Kidney (tissue), 14 donors: ENCODE measurements around the gene ETFRF1. TPM values are rescaled to one million over a fixed set of nuclear protein-coding genes. Genes with fewer than 3 reads are reported as not detected.

Experiments
- DNase-seq, 5 donors: peaks; one replicate each; pipeline ENCODE4 v3.0.0-alpha.2; 2013 to 2020
- FAIRE-seq: peaks from 2 replicates; lab custom pipeline; 2012; peaks lifted over from hg19 to GRCh38; lab: Jason Lieb, UNC
- H3K27ac ChIP-seq, 2 donors: one replicate each; pipeline ENCODE4 v1.7.0; 2013; ENCODE audit warnings: low read depth in 2 of 2, low read length in 2 of 2, inconsistent platforms in 1 of 2
- H3K27me3 ChIP-seq: one replicate; pipeline ENCODE4 v1.7.1; 2013; ENCODE audit warnings: low read length, inconsistent platforms; ENCODE audit not compliant: control insufficient read depth, insufficient read depth
- H3K36me3 ChIP-seq, 3 donors: one replicate each; pipeline versions ENCODE4 v1.7.0 to v1.7.1; 2013; ENCODE audit warnings: low read length in 3 of 3, control low read depth in 1 of 3, inconsistent platforms in 1 of 3; ENCODE audit not compliant: insufficient read depth in 3 of 3, control insufficient read depth in 2 of 3
- H3K4me1 ChIP-seq, 3 donors: one replicate each; pipeline versions ENCODE4 v1.7.0 to v1.7.1; 2013; ENCODE audit warnings: low read length in 3 of 3, inconsistent platforms in 1 of 3, low read depth in 1 of 3; ENCODE audit not compliant: control insufficient read depth in 2 of 3, insufficient read depth in 2 of 3
- H3K4me3 ChIP-seq, 3 donors: one replicate each; pipeline versions ENCODE4 v1.7.0 to v1.8.1; 2013; ENCODE audit warnings: low read length in 3 of 3, control low read depth in 1 of 3, inconsistent platforms in 1 of 3
- H3K9ac ChIP-seq, 3 donors: one replicate each; pipeline versions ENCODE4 v1.7.0 to v1.7.1; 2013; ENCODE audit warnings: low read length in 3 of 3, control low read depth in 1 of 3, inconsistent platforms in 1 of 3
- H3K9me3 ChIP-seq, 3 donors: one replicate each; pipeline versions ENCODE4 v1.7.0 to v1.7.1; 2013; ENCODE audit warnings: low read length in 3 of 3, control low read depth in 1 of 3, inconsistent platforms in 1 of 3; ENCODE audit not compliant: control insufficient read depth in 2 of 3, insufficient read depth in 1 of 3
- intact Hi-C: fragments of 100-400 bp; cut with DNase I; formaldehyde crosslinking; loops from one replicate; pipeline ENCODE4 v1.11.1; 2022
- polyA plus RNA-seq: library from polyadenylated mRNA; stranded (reverse); fragments of 350-450 nt; fragmentation: Illumina TruSeq; extraction: RNeasy Lipid Tissue Mini Kit (QIAGEN cat#74804); gene quantifications from one replicate; pipeline ENCODE4 v1.2.3, GENCODE V29; 2014; ENCODE audit warnings: low read depth, low replicate concordance; ENCODE audit not compliant: insufficient read depth
- total RNA-seq: library from RNA; stranded (reverse); fragmentation: NEBNext Ultra II Directional; extraction: Animal tissue kit (Norgen Biotek cat#: 25700); gene quantifications from one replicate; pipeline ENCODE4 v1.2.1, GENCODE V29; 2021
- TF ChIP-seq, protein P1 (sequence below): IDR thresholded peaks from 3 replicates; pipeline ENCODE4 v1.5.1; 2012; ENCODE audit warnings: mild to moderate bottlenecking, moderate library complexity, borderline replicate concordance; ENCODE audit not compliant: insufficient read depth; ENCODE audit errors: extremely low read depth
- donor health status: control.
- donor health status: control.
- donor health status: control.
- donor health status: control.
- donor health status: control.
- donor health status: DM: yes; HTN: yes; CAD: no.
- donor health status: Normal renal cell carcinoma (clear cell type).

Gene ETFRF1
- total and polyA plus RNA-seq, 2 donors from 2014 or later, result 30.8 to 61.2 TPM

GRCh38 chr12:25208554-25208953 is 13.5 kb downstream of the ETFRF1 start:
- Histone ChIP-seq H3K4me1 (no peaks in the 10 kb centered on the region), H3K36me3 (peaks cover 0 to 10% (median 2%) of the 10 kb centered on the region in 3 donors), H3K27me3 (no peaks in the 10 kb centered on the region), H3K27ac (no peak overlapping the region), H3K9ac (no peak overlapping the region), H3K4me3 (no peak overlapping the region), H3K9me3 (no peaks in the 10 kb centered on the region)
- no peak for FAIRE-seq
- intact Hi-C loops, result no loop called here
- no peak for DNase-seq
- TF ChIP-seq, protein P1, sequence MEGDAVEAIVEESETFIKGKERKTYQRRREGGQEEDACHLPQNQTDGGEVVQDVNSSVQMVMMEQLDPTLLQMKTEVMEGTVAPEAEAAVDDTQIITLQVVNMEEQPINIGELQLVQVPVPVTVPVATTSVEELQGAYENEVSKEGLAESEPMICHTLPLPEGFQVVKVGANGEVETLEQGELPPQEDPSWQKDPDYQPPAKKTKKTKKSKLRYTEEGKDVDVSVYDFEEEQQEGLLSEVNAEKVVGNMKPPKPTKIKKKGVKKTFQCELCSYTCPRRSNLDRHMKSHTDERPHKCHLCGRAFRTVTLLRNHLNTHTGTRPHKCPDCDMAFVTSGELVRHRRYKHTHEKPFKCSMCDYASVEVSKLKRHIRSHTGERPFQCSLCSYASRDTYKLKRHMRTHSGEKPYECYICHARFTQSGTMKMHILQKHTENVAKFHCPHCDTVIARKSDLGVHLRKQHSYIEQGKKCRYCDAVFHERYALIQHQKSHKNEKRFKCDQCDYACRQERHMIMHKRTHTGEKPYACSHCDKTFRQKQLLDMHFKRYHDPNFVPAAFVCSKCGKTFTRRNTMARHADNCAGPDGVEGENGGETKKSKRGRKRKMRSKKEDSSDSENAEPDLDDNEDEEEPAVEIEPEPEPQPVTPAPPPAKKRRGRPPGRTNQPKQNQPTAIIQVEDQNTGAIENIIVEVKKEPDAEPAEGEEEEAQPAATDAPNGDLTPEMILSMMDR, result no peak

DNA sequence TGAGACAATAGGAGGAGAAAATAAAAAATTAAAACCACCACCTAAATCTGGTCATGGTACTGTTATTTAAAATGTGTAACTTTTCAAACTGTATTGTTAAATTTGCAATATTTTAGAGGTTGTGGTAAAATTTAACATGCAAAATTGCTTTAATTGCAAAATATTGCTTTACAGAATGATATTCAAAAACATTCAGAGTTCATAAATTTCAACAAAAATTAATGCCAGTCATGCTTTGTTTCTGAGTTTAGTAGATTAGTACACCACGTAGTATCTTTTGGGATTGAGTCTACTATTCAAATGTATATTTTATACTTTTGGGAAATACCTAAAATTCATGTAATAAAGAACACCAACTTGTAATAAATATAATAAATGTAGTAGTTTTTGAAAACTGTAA is 18.3 kb downstream of the ETFRF1 start:
- H3K27ac ChIP-seq, result no peak overlapping the region
- TF ChIP-seq, protein P1, result no peak
- peaks cover 0 to 3% (median 0%) of the 10 kb centered on the region in 3 donors for H3K4me1 ChIP-seq
- no peak for DNase-seq
- no peaks in the 10 kb centered on the region for H3K9me3 ChIP-seq
- H3K36me3 ChIP-seq, result peaks cover 0 to 7% (median 0%) of the 10 kb centered on the region in 3 donors
- H3K4me3 ChIP-seq, result no peak overlapping the region
- H3K9ac ChIP-seq, result no peak overlapping the region
- no peaks in the 10 kb centered on the region for H3K27me3 ChIP-seq
- peak; percentile 45 for FAIRE-seq
- intact Hi-C loops, result no loop called here

DNA sequence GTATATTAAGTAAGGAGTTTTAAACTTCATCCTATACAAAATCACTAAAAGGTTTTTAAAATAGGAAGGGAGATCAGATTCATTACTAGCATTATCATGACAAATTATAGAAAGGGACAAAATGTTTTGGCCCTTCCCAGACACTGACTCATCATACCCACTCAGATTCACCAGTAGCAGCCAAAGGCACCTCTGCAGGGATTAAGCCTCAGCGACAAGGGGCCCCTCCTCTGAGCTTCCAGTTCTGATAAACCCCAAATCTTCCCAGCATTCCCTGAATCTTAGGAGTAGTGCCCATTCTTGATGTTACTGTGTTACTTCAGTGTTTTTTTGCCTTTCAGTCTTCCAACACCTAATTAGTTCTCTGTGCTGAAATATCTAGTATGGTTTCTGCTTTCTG is 41.2 kb downstream of the ETFRF1 start:
- Histone ChIP-seq H3K27me3 (no peaks in the 10 kb centered on the region), H3K36me3 (no peaks in the 10 kb centered on the region), H3K4me3 (no peak overlapping the region), H3K4me1 (no peaks in the 10 kb centered on the region), H3K27ac (no peak overlapping the region), H3K9me3 (no peaks in the 10 kb centered on the region), H3K9ac (no peak overlapping the region)
- intact Hi-C loops, result no loop called here
- FAIRE-seq (no peak), DNase-seq (no peak)
- TF ChIP-seq, protein P1, result no peak

DNA sequence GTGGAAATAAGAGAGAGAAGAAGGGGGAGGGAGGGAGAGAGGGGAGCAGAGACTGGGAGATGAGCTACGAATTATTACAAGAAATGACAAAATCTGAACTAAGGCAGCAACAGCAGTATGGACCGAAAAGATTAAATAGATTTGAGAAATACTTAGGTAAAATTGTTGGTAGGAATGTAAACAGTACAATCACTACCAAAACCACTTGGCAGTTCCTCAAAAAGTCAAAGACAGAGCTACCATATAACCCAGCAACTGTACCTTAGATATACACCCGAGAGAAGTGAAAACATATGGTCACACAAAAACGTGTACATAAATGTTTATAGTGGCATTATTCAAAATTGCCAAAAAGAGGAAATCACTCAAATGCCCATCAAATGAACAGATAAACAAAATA is 41.6 kb downstream of the ETFRF1 start:
- Histone ChIP-seq H3K9me3 (no peaks in the 10 kb centered on the region), H3K4me1 (no peaks in the 10 kb centered on the region), H3K4me3 (no peak overlapping the region), H3K27me3 (no peaks in the 10 kb centered on the region), H3K9ac (no peak overlapping the region), H3K27ac (no peak overlapping the region), H3K36me3 (no peaks in the 10 kb centered on the region)
- DNase-seq (no peak), FAIRE-seq (no peak)
- TF ChIP-seq, protein P1, result no peak
- intact Hi-C loops, result no loop called here
